Bronchial epithelial cell (primary cell): Measurements from ENCODE around the gene SCLT1. TPM values are rescaled to one million over a fixed set of nuclear protein-coding genes. Genes with fewer than 3 reads are reported as not detected.

ENCODE experiments used
- DNase-seq: peaks from one replicate; pipeline ENCODE4 v3.0.0-alpha.2; 2010; ENCODE audit warnings: low read depth
- FAIRE-seq: peaks from 2 replicates; lab custom pipeline; 2011; peaks lifted over from hg19 to GRCh38; lab: Jason Lieb, UNC
- H3K27me3 ChIP-seq: 2 replicates; pipeline ENCODE4 v1.5.1; 2011; ENCODE audit warnings: low read length; ENCODE audit not compliant: control insufficient read depth, insufficient read depth
- H3K36me3 ChIP-seq: 2 replicates; pipeline ENCODE4 v1.5.1; 2011; ENCODE audit warnings: low read length; ENCODE audit not compliant: control insufficient read depth, insufficient read depth
- H3K4me3 ChIP-seq: 2 replicates; pipeline ENCODE4 v1.5.1; 2011; ENCODE audit warnings: mild to moderate bottlenecking, low read depth, low read length, control low read depth
- CTCF ChIP-seq: IDR thresholded peaks from 2 replicates; pipeline ENCODE4 v1.5.1; 2011; ENCODE audit warnings: mild to moderate bottlenecking, moderate library complexity, low read length, control low read depth, inconsistent platforms; ENCODE audit not compliant: insufficient read depth, severe bottlenecking
- total RNA-seq: library from RNA; depleted of rRNA; stranded (reverse); fragments of >200 nt; gene quantifications from 2 replicates; pipeline ENCODE4 v1.2.1, GENCODE V29; 2014

SCLT1 gene
- total RNA-seq, 1 donor from 2014 or later, result 5.3 TPM

GRCh38 chr4:128847082-128847724, 246.1 kb downstream of the SCLT1 start:
- peak; percentile 70 for FAIRE-seq
- peak; percentile 27 for DNase-seq
- no peaks in the 10 kb centered on the region for H3K27me3 ChIP-seq
- no peak for TF ChIP-seq CTCF
- no peak overlapping the region for H3K4me3 ChIP-seq
- peaks cover 4% of the 10 kb centered on the region for H3K36me3 ChIP-seq

- Histone ChIP-seq H3K4me3 (no peak overlapping the region), H3K27me3 (no peaks in the 10 kb centered on the region), H3K36me3 (peaks cover 4% of the 10 kb centered on the region)
- TF ChIP-seq CTCF, result no peak
- DNase-seq (peak; percentile 20), FAIRE-seq (no peak)
Observed at GRCh38 chr4:128846063-128846462, 247.3 kb downstream of the SCLT1 start.

GRCh38 chr4:128844931-128845330, 248.4 kb downstream of the SCLT1 start:
- FAIRE-seq, result no peak

GRCh38 chr4:128841402-128841801, 251.9 kb downstream of the SCLT1 start:
- DNase-seq, result peak; percentile 39
- TF ChIP-seq CTCF, result no peak
- Histone ChIP-seq H3K4me3 (no peak overlapping the region), H3K27me3 (no peaks in the 10 kb centered on the region), H3K36me3 (peaks cover 1% of the 10 kb centered on the region)
- no peak for FAIRE-seq

More at GRCh38 chr4:128844931-128845330, 248.4 kb downstream of the SCLT1 start:
- no peak for DNase-seq
- Histone ChIP-seq H3K4me3 (no peak overlapping the region), H3K27me3 (no peaks in the 10 kb centered on the region), H3K36me3 (peaks cover 2% of the 10 kb centered on the region)
- TF ChIP-seq CTCF, result no peak

- no peak for DNase-seq
- TF ChIP-seq CTCF, result no peak
- Histone ChIP-seq H3K36me3 (peaks cover 1% of the 10 kb centered on the region), H3K27me3 (no peaks in the 10 kb centered on the region), H3K4me3 (no peak overlapping the region)
- no peak for FAIRE-seq
Observed at GRCh38 chr4:128840711-128841318, 252.5 kb downstream of the SCLT1 start.

- FAIRE-seq, result no peak
- DNase-seq, result no peak
- H3K27me3 ChIP-seq, result no peaks in the 10 kb centered on the region
- no peak overlapping the region for H3K4me3 ChIP-seq
- TF ChIP-seq CTCF, result no peak
- H3K36me3 ChIP-seq, result peaks cover 1% of the 10 kb centered on the region
Observed at GRCh38 chr4:128837679-128838078, 255.7 kb downstream of the SCLT1 start.
